Activated naive CD8-positive, alpha-beta T cell (primary cell): Measurements from ENCODE around the gene SYNPO.

Experiments
- H3K27ac Mint-ChIP-seq: one replicate; pipeline ENCODE4 v1.8.0; 2021; ENCODE audit warnings: mixed read lengths
- H3K27me3 Mint-ChIP-seq: one replicate; pipeline ENCODE4 v1.8.0; 2021; ENCODE audit warnings: mixed read lengths
- H3K36me3 Mint-ChIP-seq: one replicate; pipeline ENCODE4 v1.8.0; 2021; ENCODE audit warnings: mixed read lengths
- H3K4me1 Mint-ChIP-seq: one replicate; pipeline ENCODE4 v1.8.0; 2021; ENCODE audit warnings: low read depth, mixed read lengths
- H3K4me3 Mint-ChIP-seq: one replicate; pipeline ENCODE4 v1.8.0; 2021; ENCODE audit warnings: mild to moderate bottlenecking, mixed read lengths
- H3K9me3 Mint-ChIP-seq: one replicate; pipeline ENCODE4 v1.8.0; 2021; ENCODE audit warnings: low read depth, mixed read lengths

The SYNPO gene

DNA sequence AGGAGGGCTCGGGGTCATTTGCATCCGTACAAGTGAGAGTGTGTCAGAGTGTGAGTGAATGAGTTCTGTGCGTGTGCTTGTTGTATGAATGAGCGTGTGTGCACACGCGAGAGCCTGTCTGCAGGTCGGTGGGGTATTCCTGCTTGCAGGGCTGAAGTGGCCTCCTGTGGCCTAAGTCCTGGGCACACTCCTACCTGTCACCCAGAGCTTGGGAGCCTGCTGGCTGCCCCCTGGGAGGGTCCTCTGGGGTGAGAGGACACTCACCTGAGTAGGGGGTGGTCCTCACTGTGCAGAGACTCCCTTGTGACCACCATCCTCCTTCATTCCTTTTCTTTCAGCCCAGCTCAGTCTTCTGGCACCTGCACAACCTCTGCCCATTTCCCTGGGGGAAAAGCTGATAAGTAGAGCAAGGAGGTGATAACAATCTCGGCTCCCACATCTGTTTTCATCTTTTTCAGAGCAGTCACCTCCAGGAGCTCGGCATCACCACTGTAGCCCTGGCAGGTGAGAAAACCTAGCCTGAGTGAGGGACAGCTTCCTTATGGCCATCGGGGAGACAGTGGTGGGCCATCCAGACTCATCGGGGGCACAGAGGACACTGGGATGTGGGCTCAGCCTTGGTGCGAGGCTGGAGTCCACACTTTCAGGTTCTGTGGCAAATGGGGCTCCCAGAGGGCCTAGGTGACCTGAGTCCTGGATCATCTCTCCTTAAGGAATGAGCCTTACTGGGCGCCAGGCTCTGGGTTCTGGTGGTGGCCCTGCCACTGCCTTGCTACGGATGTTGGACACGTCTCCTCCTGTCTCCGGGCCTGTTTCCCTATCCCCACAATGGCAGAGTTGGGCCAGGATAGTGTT lies 38.7 kb upstream of the SYNPO start:
- Mint-ChIP-seq H3K4me1 (no peaks in the 10 kb centered on the region), H3K27ac (no peak overlapping the region), H3K36me3 (no peaks in the 10 kb centered on the region)

DNA sequence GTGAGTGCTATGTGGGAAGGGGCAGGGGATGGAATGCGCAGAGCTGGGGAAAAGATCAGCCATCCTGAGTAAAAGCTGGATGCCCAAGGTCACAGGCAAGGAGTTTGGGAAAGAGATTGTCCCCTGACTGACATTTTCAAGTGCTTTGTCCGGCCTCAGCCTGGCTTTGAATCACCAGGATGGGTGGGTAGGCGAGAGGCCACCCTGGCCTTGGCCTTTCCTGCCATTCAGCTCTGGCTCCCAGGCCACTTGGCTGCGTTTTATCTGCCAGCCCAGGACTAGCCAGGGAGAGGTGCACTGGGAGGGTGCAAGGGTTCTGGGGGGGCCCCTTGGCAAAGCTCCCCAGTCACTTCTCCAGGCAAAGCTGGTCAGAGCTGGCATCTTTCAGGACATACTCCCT lies 37.4 kb upstream of the SYNPO start:
- H3K27ac Mint-ChIP-seq: no peak overlapping the region
- H3K36me3 Mint-ChIP-seq: no peaks in the 10 kb centered on the region
- peaks cover 2% of the 10 kb centered on the region for H3K27me3 Mint-ChIP-seq
- no peak overlapping the region for H3K4me3 Mint-ChIP-seq
- no peaks in the 10 kb centered on the region for H3K4me1 Mint-ChIP-seq
- no peaks in the 10 kb centered on the region for H3K9me3 Mint-ChIP-seq

More for the DNA sequence above, 38.7 kb upstream of the SYNPO start:
- Mint-ChIP-seq H3K4me3 (no peak overlapping the region), H3K27me3 (peaks cover 2% of the 10 kb centered on the region), H3K9me3 (no peaks in the 10 kb centered on the region)

- Mint-ChIP-seq H3K9me3 (no peaks in the 10 kb centered on the region), H3K4me3 (no peak overlapping the region), H3K27me3 (peaks cover 2% of the 10 kb centered on the region), H3K4me1 (no peaks in the 10 kb centered on the region), H3K36me3 (no peaks in the 10 kb centered on the region), H3K27ac (no peak overlapping the region)
Observed at GRCh38 chr5:150603491-150603890, 37.0 kb upstream of the SYNPO start.

GRCh38 chr5:150604010-150604409 lies 36.5 kb upstream of the SYNPO start:
- H3K4me3 Mint-ChIP-seq: no peak overlapping the region
- no peaks in the 10 kb centered on the region for H3K9me3 Mint-ChIP-seq
- H3K27ac Mint-ChIP-seq: no peak overlapping the region
- peaks cover 2% of the 10 kb centered on the region for H3K27me3 Mint-ChIP-seq
- no peaks in the 10 kb centered on the region for H3K36me3 Mint-ChIP-seq
- no peaks in the 10 kb centered on the region for H3K4me1 Mint-ChIP-seq

DNA sequence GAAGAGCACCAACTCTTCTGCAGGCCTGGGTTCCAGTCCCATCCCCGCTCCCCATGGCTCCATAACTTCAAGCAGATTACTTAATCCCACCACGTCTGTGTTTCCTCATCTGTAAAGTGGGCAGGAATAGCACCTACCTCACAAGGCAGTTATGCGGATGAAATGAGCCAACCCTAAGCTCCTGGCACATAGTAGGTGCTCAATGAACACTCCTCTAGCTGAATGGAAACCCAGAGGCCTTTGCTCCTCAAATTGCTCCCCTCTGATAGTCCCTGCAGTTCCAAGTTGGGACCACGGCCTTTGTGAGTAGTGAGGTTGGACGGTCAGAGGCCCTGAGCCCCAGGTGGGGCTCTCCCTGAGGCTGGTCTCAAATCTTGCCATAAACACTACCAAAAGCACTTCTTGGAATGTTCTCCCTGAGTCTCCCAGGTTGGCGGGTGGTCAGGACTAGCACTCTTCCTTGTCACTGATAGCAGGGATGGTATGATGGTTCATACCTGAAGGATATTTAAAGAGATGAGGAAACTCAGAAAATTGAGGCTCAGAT lies 35.5 kb upstream of the SYNPO start:
- Mint-ChIP-seq H3K9me3 (no peaks in the 10 kb centered on the region), H3K27me3 (peaks cover 2% of the 10 kb centered on the region), H3K4me1 (no peaks in the 10 kb centered on the region), H3K4me3 (no peak overlapping the region), H3K36me3 (no peaks in the 10 kb centered on the region), H3K27ac (no peak overlapping the region)

- H3K27me3 Mint-ChIP-seq: peaks cover 2% of the 10 kb centered on the region
- H3K4me3 Mint-ChIP-seq: no peak overlapping the region
- no peaks in the 10 kb centered on the region for H3K4me1 Mint-ChIP-seq
- no peak overlapping the region for H3K27ac Mint-ChIP-seq
- no peaks in the 10 kb centered on the region for H3K9me3 Mint-ChIP-seq
- H3K36me3 Mint-ChIP-seq: no peaks in the 10 kb centered on the region
Observed at GRCh38 chr5:150605546-150605945, 34.9 kb upstream of the SYNPO start.

DNA sequence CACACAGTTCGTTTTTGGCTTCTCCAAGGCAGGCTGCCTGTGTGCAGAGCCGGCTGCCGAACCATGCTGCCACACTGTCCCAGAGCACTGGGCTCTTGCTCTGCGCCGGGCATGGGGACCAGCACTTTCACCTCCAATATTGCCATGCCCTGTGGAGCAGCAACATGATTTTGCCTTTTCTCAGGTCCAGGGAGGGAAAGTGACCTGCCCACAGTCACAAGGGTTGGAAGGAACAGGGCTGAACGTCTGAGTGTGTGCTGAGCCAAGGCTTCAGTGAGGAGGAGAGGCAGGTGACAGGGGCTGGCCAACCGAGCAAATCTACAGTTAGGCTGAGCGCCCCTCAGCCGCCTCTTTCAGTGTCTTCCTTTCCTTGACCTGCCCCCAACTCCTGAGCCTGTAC lies 34.0 kb upstream of the SYNPO start:
- H3K9me3 Mint-ChIP-seq: no peaks in the 10 kb centered on the region
- H3K4me1 Mint-ChIP-seq: no peaks in the 10 kb centered on the region
- no peak overlapping the region for H3K27ac Mint-ChIP-seq
- H3K36me3 Mint-ChIP-seq: no peaks in the 10 kb centered on the region
- peaks cover 2% of the 10 kb centered on the region for H3K27me3 Mint-ChIP-seq
- no peak overlapping the region for H3K4me3 Mint-ChIP-seq

DNA sequence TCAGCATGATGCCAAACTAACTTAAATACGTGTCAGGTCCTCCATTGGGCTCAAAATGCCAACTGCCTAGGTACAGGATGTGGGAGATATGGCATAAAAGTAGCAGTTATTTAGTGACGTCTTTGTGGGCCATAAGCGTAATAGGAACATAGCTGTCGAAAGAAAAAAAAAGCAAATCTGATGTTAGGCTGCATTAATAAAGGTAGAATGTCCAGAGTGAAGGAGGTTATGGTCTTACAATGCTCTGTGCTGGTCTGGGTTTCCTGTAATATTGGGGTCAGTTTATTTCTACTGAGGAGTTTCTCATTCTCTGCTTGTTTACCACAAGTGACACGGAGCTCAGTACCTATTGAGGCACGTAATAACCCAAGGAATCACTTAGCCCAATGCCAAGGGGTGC lies 33.4 kb upstream of the SYNPO start:
- Mint-ChIP-seq H3K27ac (no peak overlapping the region), H3K27me3 (peaks cover 1% of the 10 kb centered on the region), H3K9me3 (no peaks in the 10 kb centered on the region), H3K36me3 (no peaks in the 10 kb centered on the region), H3K4me3 (no peak overlapping the region), H3K4me1 (no peaks in the 10 kb centered on the region)

DNA sequence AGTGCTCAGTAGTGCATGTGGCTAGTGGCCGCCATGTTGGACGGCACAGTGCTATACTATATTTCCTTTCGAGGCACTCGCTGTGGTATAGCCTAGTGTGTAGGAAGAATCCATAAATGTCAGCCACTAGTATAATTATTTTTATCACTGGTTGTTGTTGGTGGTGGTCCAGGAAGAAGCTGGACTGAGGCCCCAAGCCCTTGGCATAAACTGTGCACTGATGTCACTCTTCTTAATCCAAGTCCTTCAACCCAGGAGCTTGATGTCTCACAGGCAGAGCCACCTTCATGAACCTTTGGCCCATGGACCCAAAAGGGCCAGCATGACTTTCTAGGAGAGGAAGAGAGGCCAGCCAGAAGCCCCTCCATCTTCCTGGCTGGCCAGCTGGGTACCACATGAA lies 32.5 kb upstream of the SYNPO start:
- H3K36me3 Mint-ChIP-seq: no peaks in the 10 kb centered on the region
- no peaks in the 10 kb centered on the region for H3K4me1 Mint-ChIP-seq
- no peaks in the 10 kb centered on the region for H3K9me3 Mint-ChIP-seq
- no peaks in the 10 kb centered on the region for H3K27me3 Mint-ChIP-seq
- no peak overlapping the region for H3K4me3 Mint-ChIP-seq
- no peak overlapping the region for H3K27ac Mint-ChIP-seq

- Mint-ChIP-seq H3K27me3 (no peaks in the 10 kb centered on the region), H3K36me3 (no peaks in the 10 kb centered on the region), H3K4me3 (no peak overlapping the region), H3K4me1 (no peaks in the 10 kb centered on the region), H3K9me3 (no peaks in the 10 kb centered on the region), H3K27ac (no peak overlapping the region)
Observed at GRCh38 chr5:150608991-150609390, 31.5 kb upstream of the SYNPO start.

DNA sequence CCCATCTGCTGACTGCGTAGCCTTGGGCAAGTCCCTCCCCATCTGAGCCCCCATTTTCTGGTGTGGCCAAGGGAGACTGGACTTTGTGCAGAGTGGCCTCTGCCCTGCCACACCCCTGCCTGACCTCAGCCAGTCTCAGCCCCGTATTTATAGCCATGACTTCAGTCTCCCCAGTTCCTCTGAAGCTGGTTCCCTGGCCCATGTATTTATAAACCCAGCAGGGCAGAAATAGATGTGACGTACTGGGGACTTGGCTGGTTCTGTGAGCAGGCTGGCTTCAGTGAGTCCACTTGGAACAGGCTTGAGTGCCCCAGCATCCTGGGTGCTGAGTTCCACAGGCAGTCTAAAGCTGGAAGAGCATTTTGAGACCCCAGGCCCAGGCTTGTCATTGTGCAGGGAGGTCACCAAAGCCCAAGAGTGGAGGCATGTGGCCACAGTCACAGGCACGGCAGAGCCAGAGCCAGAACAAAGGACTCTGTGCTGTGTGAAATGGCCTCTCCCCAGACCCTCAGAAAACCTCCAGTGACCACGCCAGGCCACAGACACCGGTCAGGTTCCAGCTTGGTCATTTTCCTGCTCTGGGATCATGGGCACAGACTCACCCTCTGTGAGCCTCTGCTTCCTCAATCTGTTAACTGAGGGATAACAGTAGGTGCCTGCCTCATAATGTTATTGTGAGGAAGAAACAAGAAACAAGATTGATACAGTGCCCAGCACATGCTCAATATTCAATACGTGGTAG lies 30.4 kb upstream of the SYNPO start:
- H3K36me3 Mint-ChIP-seq: no peaks in the 10 kb centered on the region
- H3K9me3 Mint-ChIP-seq: no peaks in the 10 kb centered on the region
- no peaks in the 10 kb centered on the region for H3K27me3 Mint-ChIP-seq
- no peak overlapping the region for H3K4me3 Mint-ChIP-seq
- no peaks in the 10 kb centered on the region for H3K4me1 Mint-ChIP-seq
- no peak overlapping the region for H3K27ac Mint-ChIP-seq

- no peaks in the 10 kb centered on the region for H3K4me1 Mint-ChIP-seq
- no peaks in the 10 kb centered on the region for H3K9me3 Mint-ChIP-seq
- no peak overlapping the region for H3K4me3 Mint-ChIP-seq
- no peak overlapping the region for H3K27ac Mint-ChIP-seq
- H3K27me3 Mint-ChIP-seq: no peaks in the 10 kb centered on the region
- no peaks in the 10 kb centered on the region for H3K36me3 Mint-ChIP-seq
Observed at GRCh38 chr5:150611026-150611425, 29.4 kb upstream of the SYNPO start.

DNA sequence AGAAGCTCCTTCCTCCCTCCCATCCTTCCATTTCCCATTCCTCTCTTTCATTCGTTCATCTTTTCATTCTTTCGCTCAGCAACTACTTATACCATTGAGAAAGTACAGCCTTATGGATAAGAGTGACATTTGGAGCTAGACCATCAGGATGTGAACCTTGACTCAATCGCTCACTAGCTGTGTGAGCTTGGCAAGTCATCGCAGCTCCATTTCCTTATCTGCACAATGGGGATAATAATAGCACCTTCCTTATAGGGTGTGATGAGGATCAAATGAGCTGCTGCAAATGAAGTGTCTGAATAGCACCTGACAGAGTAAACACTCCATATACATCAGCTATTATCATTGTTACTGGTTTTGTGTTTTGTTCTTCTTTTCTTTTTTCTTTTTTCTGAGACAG lies 28.1 kb upstream of the SYNPO start:
- no peaks in the 10 kb centered on the region for H3K9me3 Mint-ChIP-seq
- H3K4me1 Mint-ChIP-seq: no peaks in the 10 kb centered on the region
- H3K27ac Mint-ChIP-seq: no peak overlapping the region
- H3K4me3 Mint-ChIP-seq: no peak overlapping the region
- H3K27me3 Mint-ChIP-seq: no peaks in the 10 kb centered on the region
- H3K36me3 Mint-ChIP-seq: no peaks in the 10 kb centered on the region

DNA sequence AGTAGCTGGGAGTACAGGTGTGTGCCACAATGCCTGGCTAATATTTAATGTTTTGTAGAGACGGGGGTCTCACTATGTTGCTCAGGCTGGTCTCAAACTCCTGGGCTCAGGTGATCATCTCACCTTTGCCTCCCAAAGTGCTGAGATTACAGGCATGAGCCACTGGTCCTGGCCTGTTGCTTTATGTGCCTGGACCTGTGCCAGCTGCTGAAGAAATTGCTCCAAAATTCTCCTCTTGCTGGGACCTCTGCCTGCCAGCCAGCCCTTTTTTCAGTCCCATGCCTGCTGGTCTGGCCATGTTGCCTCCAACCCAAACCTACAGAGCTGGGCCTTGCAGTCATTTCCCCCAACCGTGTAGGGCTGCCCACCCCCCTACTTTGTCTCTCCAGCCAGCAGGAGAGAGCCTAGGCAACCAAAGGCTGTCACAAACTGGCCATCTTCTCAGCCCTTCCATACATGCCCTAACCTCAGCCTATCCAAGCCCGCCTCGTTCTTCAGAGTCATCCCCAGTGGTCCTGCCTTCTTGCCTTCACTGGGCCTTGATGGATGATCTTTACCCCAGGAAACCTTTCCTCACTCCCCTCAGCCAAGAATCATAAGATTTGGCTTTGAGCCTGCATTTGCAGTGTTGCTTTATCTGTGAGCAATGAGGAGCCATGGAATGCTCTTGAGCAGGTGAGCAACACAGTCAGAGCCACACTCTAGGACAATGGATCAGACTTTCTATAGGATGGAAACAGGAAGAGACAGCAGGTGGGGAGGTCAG lies 27.4 kb upstream of the SYNPO start:
- no peak overlapping the region for H3K4me3 Mint-ChIP-seq

More for the DNA sequence above, 27.4 kb upstream of the SYNPO start:
- H3K4me1 Mint-ChIP-seq: no peaks in the 10 kb centered on the region
- H3K36me3 Mint-ChIP-seq: no peaks in the 10 kb centered on the region
- no peaks in the 10 kb centered on the region for H3K27me3 Mint-ChIP-seq
- H3K9me3 Mint-ChIP-seq: no peaks in the 10 kb centered on the region
- no peak overlapping the region for H3K27ac Mint-ChIP-seq
